ENCODE results near the gene PBX1. TPM values are rescaled to one million over a fixed set of nuclear protein-coding genes. Genes with fewer than 3 reads are reported as not detected.

PBX1 gene
- polyA plus RNA-seq, 1 donor (not counting 4 experiments of a cell fraction or from before 2014, with no cell fraction given), result 2.2 TPM

DNA sequence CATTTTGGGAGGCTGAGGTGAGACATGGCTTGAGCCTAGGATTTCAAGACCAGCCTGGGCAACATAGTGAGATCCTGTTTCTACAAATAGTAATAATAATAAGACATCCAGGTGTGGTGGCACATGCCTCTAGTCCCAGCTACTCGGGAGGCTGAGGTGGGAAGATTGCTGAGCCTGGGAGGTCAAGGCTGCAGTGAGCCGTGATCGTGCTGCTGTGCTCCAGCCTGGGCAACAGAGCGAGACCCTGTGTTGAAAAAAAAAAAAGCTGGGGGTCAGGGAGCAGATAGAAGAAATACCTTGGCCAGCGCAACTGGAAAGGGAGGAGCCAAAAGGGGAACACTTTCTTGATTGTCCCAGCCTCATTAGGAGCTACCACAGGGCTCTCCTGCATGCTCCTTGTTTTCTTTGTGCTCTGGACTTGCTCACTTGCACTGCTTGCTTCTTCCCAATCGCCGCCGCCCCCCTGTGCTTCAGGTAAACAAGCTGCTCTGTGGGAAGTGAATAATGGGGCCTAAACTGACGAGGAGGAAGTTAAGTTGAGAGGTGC lies 31.1 kb downstream of the PBX1 start:
- H2AFZ ChIP-seq (ENCODE audit: control insufficient read depth, low read length), result no peak overlapping the region
- no peak for DNase-seq (ENCODE audit: low read depth, low spot score)
- no peaks in the 10 kb centered on the region for H3K36me3 ChIP-seq (ENCODE audit: control insufficient read depth in 2 of 2, extremely low read depth in 1 of 2, insufficient read depth in 2 of 2, low read length in 2 of 2)
- no peaks in the 10 kb centered on the region for H3K9me3 ChIP-seq (ENCODE audit: control insufficient read depth, low read depth, low read length)
- FAIRE-seq, result no peak
- no peaks in the 10 kb centered on the region for H3K9me1 ChIP-seq (ENCODE audit: control insufficient read depth, extremely low read depth, insufficient read depth, low read length)
- dilution Hi-C loops (cut with MboI; ENCODE audit: extremely low pct_ligation_motif_present, low sequenced_read_pairs), result no loop called here
- no peak overlapping the region for H3K9ac ChIP-seq (ENCODE audit: control insufficient read depth, extremely low read depth, insufficient read depth, low read length)
- H3K79me2 ChIP-seq (ENCODE audit: control insufficient read depth, insufficient read depth, low read length), result no peaks in the 10 kb centered on the region
- H3K4me1 ChIP-seq (ENCODE audit: control insufficient read depth, extremely low read depth, insufficient read depth, low read length), result no peaks in the 10 kb centered on the region
- no peak overlapping the region for H3K4me2 ChIP-seq (ENCODE audit: control insufficient read depth, extremely low read depth, insufficient read depth, low read depth, low read length)
- H3K27ac ChIP-seq (ENCODE audit: control insufficient read depth, insufficient read depth, low read length), result no peak overlapping the region
- H3K27me3 ChIP-seq (ENCODE audit: control insufficient read depth, extremely low read depth, insufficient read depth, low read length), result no peaks in the 10 kb centered on the region
- H4K20me1 ChIP-seq (ENCODE audit: control insufficient read depth, extremely low read depth, insufficient read depth, low read length), result no peaks in the 10 kb centered on the region
- no peak for TF ChIP-seq EZH2 (IDR thresholded peaks at IDR 0.05; ENCODE audit: low read length)
- no peak overlapping the region for H3K4me3 ChIP-seq (ENCODE audit: control insufficient read depth in 2 of 3, extremely low read depth in 1 of 3, insufficient read depth in 2 of 3, low read depth in 1 of 3, low read length in 3 of 3)

DNA sequence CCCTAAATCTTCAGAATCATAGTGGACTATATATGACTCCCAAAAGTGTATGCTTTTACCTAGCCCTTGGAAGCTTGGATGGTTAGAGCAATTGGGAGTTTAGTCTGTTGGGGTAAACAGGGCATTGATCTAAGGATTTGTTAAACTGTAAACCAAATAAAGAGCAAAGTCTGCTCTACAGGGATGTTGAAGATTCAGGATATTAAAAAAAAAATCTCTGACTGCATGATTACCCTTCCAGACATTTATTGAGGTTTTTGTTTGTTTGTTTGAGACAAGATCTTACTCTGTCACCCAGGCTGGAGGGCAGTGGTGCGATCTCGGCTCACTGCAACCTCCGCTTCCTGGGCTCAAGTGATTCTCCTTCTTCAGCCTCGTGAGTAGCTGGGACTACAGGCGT lies 31.6 kb downstream of the PBX1 start:
- no peak overlapping the region for H3K9ac ChIP-seq (ENCODE audit: control insufficient read depth, extremely low read depth, insufficient read depth, low read length)
- FAIRE-seq (no peak), DNase-seq (ENCODE audit: low read depth, low spot score) (no peak)
- H3K9me1 ChIP-seq (ENCODE audit: control insufficient read depth, extremely low read depth, insufficient read depth, low read length), result no peaks in the 10 kb centered on the region
- dilution Hi-C loops (cut with MboI; ENCODE audit: extremely low pct_ligation_motif_present, low sequenced_read_pairs), result no loop called here
- no peaks in the 10 kb centered on the region for H3K27me3 ChIP-seq (ENCODE audit: control insufficient read depth, extremely low read depth, insufficient read depth, low read length)
- H3K4me3 ChIP-seq (ENCODE audit: control insufficient read depth in 2 of 3, extremely low read depth in 1 of 3, insufficient read depth in 2 of 3, low read depth in 1 of 3, low read length in 3 of 3), result no peak overlapping the region
- H3K9me3 ChIP-seq (ENCODE audit: control insufficient read depth, low read depth, low read length), result no peaks in the 10 kb centered on the region
- no peaks in the 10 kb centered on the region for H3K4me1 ChIP-seq (ENCODE audit: control insufficient read depth, extremely low read depth, insufficient read depth, low read length)
- no peak overlapping the region for H2AFZ ChIP-seq (ENCODE audit: control insufficient read depth, low read length)
- H3K79me2 ChIP-seq (ENCODE audit: control insufficient read depth, insufficient read depth, low read length), result no peaks in the 10 kb centered on the region
- H3K27ac ChIP-seq (ENCODE audit: control insufficient read depth, insufficient read depth, low read length), result no peak overlapping the region
- TF ChIP-seq EZH2 (IDR thresholded peaks at IDR 0.05; ENCODE audit: low read length), result no peak
- TF ChIP-seq CTCF (optimal IDR thresholded peaks at IDR 0.05 in 1 of 3, IDR thresholded peaks at IDR 0.05 in 1 of 3, conservative IDR thresholded peaks at IDR 0.05 in 1 of 3; ENCODE audit: extremely low read depth in 1 of 3, insufficient read depth in 2 of 3, low read length in 3 of 3), result no peak
- no peaks in the 10 kb centered on the region for H4K20me1 ChIP-seq (ENCODE audit: control insufficient read depth, extremely low read depth, insufficient read depth, low read length)
- no peaks in the 10 kb centered on the region for H3K36me3 ChIP-seq (ENCODE audit: control insufficient read depth in 2 of 2, extremely low read depth in 1 of 2, insufficient read depth in 2 of 2, low read length in 2 of 2)
- no peak overlapping the region for H3K4me2 ChIP-seq (ENCODE audit: control insufficient read depth, extremely low read depth, insufficient read depth, low read depth, low read length)

- DNase-seq (ENCODE audit: low read depth, low spot score) (no peak), FAIRE-seq (no peak)
- Histone ChIP-seq H3K36me3 (ENCODE audit: control insufficient read depth in 2 of 2, extremely low read depth in 1 of 2, insufficient read depth in 2 of 2, low read length in 2 of 2) (no peaks in the 10 kb centered on the region), H3K27ac (ENCODE audit: control insufficient read depth, insufficient read depth, low read length) (no peak overlapping the region), H3K4me3 (ENCODE audit: control insufficient read depth in 2 of 3, extremely low read depth in 1 of 3, insufficient read depth in 2 of 3, low read depth in 1 of 3, low read length in 3 of 3) (no peak overlapping the region), H3K79me2 (ENCODE audit: control insufficient read depth, insufficient read depth, low read length) (no peaks in the 10 kb centered on the region), H3K4me2 (ENCODE audit: control insufficient read depth, extremely low read depth, insufficient read depth, low read depth, low read length) (no peak overlapping the region), H3K27me3 (ENCODE audit: control insufficient read depth, extremely low read depth, insufficient read depth, low read length) (no peaks in the 10 kb centered on the region), H4K20me1 (ENCODE audit: control insufficient read depth, extremely low read depth, insufficient read depth, low read length) (no peaks in the 10 kb centered on the region), H3K9ac (ENCODE audit: control insufficient read depth, extremely low read depth, insufficient read depth, low read length) (no peak overlapping the region), H3K9me3 (ENCODE audit: control insufficient read depth, low read depth, low read length) (no peaks in the 10 kb centered on the region), H3K4me1 (ENCODE audit: control insufficient read depth, extremely low read depth, insufficient read depth, low read length) (no peaks in the 10 kb centered on the region), H3K9me1 (ENCODE audit: control insufficient read depth, extremely low read depth, insufficient read depth, low read length) (no peaks in the 10 kb centered on the region), H2AFZ (ENCODE audit: control insufficient read depth, low read length) (no peak overlapping the region)
- dilution Hi-C loops (cut with MboI; ENCODE audit: extremely low pct_ligation_motif_present, low sequenced_read_pairs), result no loop called here
- TF ChIP-seq EZH2 (IDR thresholded peaks at IDR 0.05; ENCODE audit: low read length) (no peak), CTCF (optimal IDR thresholded peaks at IDR 0.05 in 1 of 3, IDR thresholded peaks at IDR 0.05 in 1 of 3, conservative IDR thresholded peaks at IDR 0.05 in 1 of 3; ENCODE audit: extremely low read depth in 1 of 3, insufficient read depth in 2 of 3, low read length in 3 of 3) (no peak)
Measured at GRCh38 chr1:164591858-164592257, 32.9 kb downstream of the PBX1 start.
